ENCODE measurements around the gene TNFRSF25.

TNFRSF25 gene

GRCh38 chr1:6487804-6488484 lies 22.0 kb upstream of the TNFRSF25 start:
- DNase-seq (ENCODE audit: low spot score) = no peak

GRCh38 chr1:6486433-6487011 lies 20.5 kb upstream of the TNFRSF25 start:
- DNase-seq (ENCODE audit: low spot score) = peak; percentile 87

GRCh38 chr1:6485168-6486101 lies 19.5 kb upstream of the TNFRSF25 start:
- no peak for DNase-seq (ENCODE audit: low spot score)

- DNase-seq (ENCODE audit: low spot score) = no peak
Measured at GRCh38 chr1:6484826-6485167, 18.8 kb upstream of the TNFRSF25 start.

- DNase-seq (ENCODE audit: low spot score) = no peak
Measured at GRCh38 chr1:6483761-6484117, 17.8 kb upstream of the TNFRSF25 start.

- DNase-seq (ENCODE audit: low spot score) = no peak
Measured at GRCh38 chr1:6483017-6483760, 17.2 kb upstream of the TNFRSF25 start.

GRCh38 chr1:6481820-6482219 lies 15.8 kb upstream of the TNFRSF25 start:
- DNase-seq (ENCODE audit: low spot score) = no peak

- no peak for DNase-seq (ENCODE audit: low spot score)
Measured at GRCh38 chr1:6477039-6477820, 11.3 kb upstream of the TNFRSF25 start.

- DNase-seq (ENCODE audit: low spot score) = no peak
Measured at GRCh38 chr1:6476483-6476882, 10.5 kb upstream of the TNFRSF25 start.

- peak; percentile 57 for DNase-seq (ENCODE audit: low spot score)
Measured at GRCh38 chr1:6475381-6476133, 9.6 kb upstream of the TNFRSF25 start.

GRCh38 chr1:6474815-6475282 lies 8.9 kb upstream of the TNFRSF25 start:
- DNase-seq (ENCODE audit: low spot score) = no peak

GRCh38 chr1:6473974-6474814 lies 8.2 kb upstream of the TNFRSF25 start:
- DNase-seq (ENCODE audit: low spot score) = no peak

- DNase-seq (ENCODE audit: low spot score) = no peak
Measured at GRCh38 chr1:6473156-6473555, 7.2 kb upstream of the TNFRSF25 start.

- no peak for DNase-seq (ENCODE audit: low spot score)
Measured at GRCh38 chr1:6472391-6472790, 6.4 kb upstream of the TNFRSF25 start.

GRCh38 chr1:6471970-6472368 lies 6.0 kb upstream of the TNFRSF25 start:
- DNase-seq (ENCODE audit: low spot score) = no peak

- DNase-seq (ENCODE audit: low spot score) = no peak
Measured at GRCh38 chr1:6471086-6471969, 5.4 kb upstream of the TNFRSF25 start.

- DNase-seq (ENCODE audit: low spot score) = no peak
Measured at GRCh38 chr1:6470132-6471085, 4.4 kb upstream of the TNFRSF25 start.
